Measurements from ENCODE around the gene VEPH1. TPM values are rescaled to one million over a fixed set of nuclear protein-coding genes. Genes with fewer than 3 reads are reported as not detected.

VEPH1 gene
- total RNA-seq, 1 donor from 2014 or later = 3.7 TPM

DNA sequence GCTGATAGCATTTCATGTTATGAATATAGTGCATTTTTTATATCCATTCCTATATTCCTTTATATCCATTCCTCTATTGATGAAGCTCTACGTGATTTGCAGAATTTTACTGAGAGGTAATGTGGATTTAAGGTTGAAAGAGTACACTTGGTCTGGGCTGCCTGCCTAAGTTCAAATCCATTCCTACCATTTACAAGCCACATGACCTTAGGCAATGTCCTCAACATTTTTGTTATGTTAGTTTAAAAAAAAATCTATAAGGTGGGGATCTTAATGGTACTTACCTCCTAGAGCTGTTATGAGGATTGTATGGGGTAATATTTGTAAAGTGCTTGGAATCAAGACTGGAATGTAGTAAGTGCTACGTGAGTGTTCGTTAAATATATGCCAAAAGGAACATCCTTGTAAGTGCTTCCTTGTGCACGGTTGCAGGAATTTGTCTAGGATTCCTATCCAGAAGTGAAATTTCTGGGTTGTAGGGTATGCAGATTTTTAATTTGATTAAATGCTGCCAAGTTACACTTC lies 11.2 kb upstream of the VEPH1 start:
- TF ChIP-seq, protein P1, sequence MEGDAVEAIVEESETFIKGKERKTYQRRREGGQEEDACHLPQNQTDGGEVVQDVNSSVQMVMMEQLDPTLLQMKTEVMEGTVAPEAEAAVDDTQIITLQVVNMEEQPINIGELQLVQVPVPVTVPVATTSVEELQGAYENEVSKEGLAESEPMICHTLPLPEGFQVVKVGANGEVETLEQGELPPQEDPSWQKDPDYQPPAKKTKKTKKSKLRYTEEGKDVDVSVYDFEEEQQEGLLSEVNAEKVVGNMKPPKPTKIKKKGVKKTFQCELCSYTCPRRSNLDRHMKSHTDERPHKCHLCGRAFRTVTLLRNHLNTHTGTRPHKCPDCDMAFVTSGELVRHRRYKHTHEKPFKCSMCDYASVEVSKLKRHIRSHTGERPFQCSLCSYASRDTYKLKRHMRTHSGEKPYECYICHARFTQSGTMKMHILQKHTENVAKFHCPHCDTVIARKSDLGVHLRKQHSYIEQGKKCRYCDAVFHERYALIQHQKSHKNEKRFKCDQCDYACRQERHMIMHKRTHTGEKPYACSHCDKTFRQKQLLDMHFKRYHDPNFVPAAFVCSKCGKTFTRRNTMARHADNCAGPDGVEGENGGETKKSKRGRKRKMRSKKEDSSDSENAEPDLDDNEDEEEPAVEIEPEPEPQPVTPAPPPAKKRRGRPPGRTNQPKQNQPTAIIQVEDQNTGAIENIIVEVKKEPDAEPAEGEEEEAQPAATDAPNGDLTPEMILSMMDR (conservative IDR thresholded peaks at IDR 0.05; ENCODE audit: low read depth, low read length) = no peak
- no peak overlapping the region for H3K4me3 ChIP-seq (ENCODE audit: low read depth, low read length)
- DNase-seq (ENCODE audit: low read depth) = no peak

DNA sequence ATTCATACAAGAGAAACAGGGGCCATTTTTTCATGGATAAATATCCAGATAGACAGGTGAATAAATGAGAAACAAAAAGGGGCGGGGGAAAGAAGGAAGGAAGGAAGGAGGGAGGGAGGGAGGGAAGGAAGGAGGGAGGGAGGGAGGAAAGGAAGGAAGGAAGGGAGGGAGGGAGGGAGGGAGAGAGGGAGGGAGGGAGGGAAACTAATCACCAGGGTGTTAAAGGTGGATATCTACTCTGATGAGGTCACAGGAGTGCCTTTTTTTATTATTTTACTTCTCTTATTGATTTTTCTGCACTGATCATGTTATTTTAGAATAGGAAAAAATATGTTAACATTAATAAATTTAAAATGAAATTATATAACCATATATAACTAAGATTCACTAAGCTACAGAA lies 10.4 kb upstream of the VEPH1 start:
- TF ChIP-seq, protein P1 (conservative IDR thresholded peaks at IDR 0.05; ENCODE audit: low read depth, low read length) = no peak
- DNase-seq (ENCODE audit: low read depth) = no peak
- H3K4me3 ChIP-seq (ENCODE audit: low read depth, low read length) = no peak overlapping the region

GRCh38 chr3:157512534-157512933 lies 9.3 kb upstream of the VEPH1 start:
- no peak for DNase-seq (ENCODE audit: low read depth)
- TF ChIP-seq, protein P1 (conservative IDR thresholded peaks at IDR 0.05; ENCODE audit: low read depth, low read length) = no peak
- no peak overlapping the region for H3K4me3 ChIP-seq (ENCODE audit: low read depth, low read length)

DNA sequence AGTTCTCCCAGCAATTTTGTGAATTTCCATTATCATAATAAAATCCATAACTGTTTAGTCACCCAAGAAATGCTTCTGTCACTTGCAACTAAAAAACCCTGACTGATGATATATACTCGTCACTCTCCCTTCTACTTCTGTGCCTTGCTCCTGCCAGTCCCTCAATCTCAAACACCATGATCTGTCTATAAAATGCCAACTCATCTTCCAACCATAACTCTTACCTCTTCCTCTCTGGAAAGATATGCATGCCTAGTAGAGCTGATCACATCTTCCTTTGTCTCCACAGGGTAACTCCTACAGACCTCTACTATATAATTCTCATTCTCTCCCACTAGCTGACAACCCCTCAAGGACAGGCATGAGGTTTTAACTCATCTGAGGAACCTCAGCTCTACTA lies 5.2 kb upstream of the VEPH1 start:
- no peak overlapping the region for H3K4me3 ChIP-seq (ENCODE audit: low read depth, low read length)
- DNase-seq (ENCODE audit: low read depth) = no peak
- TF ChIP-seq, protein P1 (conservative IDR thresholded peaks at IDR 0.05; ENCODE audit: low read depth, low read length) = no peak

DNA sequence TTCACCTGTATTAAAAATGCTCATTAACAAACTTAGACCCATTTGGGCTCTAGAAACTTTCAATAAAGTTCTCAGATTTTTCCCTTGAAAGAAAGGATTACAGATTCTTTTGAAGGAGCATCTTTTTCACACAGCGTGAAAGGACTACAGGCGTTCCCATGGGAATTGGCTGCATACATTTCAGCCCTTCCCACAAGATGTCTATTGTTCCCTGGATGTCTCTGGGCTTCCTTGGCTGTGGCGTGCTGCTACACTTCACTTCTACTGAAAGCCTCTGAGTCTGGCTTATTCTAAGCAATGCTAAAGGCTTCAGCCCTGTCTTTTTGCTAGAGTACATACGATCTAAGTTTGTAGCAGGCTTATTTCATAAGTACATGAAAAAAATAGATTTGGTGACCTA lies 1.4 kb downstream of the VEPH1 start:
- DNase-seq (ENCODE audit: low read depth) = no peak
- H3K4me3 ChIP-seq (ENCODE audit: low read depth, low read length) = peak overlapping the region; percentile 48
- TF ChIP-seq, protein P1 (conservative IDR thresholded peaks at IDR 0.05; ENCODE audit: low read depth, low read length) = no peak

DNA sequence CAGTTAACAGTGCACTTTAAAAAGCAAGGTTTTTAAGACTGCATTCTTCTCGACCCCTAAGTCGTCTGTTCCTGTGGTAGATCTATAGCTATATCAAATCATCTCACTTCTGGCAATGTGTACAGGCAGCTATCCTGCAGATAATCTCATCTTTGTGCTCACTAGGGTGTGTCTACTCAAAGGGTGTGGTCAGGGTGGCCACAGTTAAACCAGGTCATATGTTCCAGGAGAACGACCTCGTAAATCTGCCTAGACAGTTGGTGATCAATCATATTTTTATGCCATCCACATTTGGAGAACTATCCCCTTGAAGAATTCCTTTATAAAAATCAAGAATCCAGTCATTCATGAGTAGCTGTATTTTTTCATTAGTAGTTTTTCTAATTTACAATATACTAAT lies 3.0 kb downstream of the VEPH1 start:
- DNase-seq (ENCODE audit: low read depth) = no peak
- TF ChIP-seq, protein P1 (conservative IDR thresholded peaks at IDR 0.05; ENCODE audit: low read depth, low read length) = no peak
- H3K4me3 ChIP-seq (ENCODE audit: low read depth, low read length) = peak overlapping the region; percentile 37

- TF ChIP-seq, protein P1 (conservative IDR thresholded peaks at IDR 0.05; ENCODE audit: low read depth, low read length) = peak; percentile 22
- peak; percentile 63 for DNase-seq (ENCODE audit: low read depth)
- peak overlapping the region; percentile 37 for H3K4me3 ChIP-seq (ENCODE audit: low read depth, low read length)
These were observed 3.8 kb downstream of the VEPH1 start for GRCh38 chr3:157499342-157499963.
